Metanephros (tissue), 1 donor: ENCODE measurements around the gene COQ3. TPM values are rescaled to one million over a fixed set of nuclear protein-coding genes. Genes with fewer than 3 reads are reported as not detected.

Experiments
- total RNA-seq: library from RNA; depleted of rRNA; stranded (reverse); fragments of >200 nt; gene quantifications from one replicate; pipeline ENCODE4 v1.2.3, GENCODE V29; 2014

Gene COQ3, protein sequence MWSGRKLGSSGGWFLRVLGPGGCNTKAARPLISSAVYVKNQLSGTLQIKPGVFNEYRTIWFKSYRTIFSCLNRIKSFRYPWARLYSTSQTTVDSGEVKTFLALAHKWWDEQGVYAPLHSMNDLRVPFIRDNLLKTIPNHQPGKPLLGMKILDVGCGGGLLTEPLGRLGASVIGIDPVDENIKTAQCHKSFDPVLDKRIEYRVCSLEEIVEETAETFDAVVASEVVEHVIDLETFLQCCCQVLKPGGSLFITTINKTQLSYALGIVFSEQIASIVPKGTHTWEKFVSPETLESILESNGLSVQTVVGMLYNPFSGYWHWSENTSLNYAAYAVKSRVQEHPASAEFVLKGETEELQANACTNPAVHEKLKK
- 6.1 TPM for total RNA-seq

DNA sequence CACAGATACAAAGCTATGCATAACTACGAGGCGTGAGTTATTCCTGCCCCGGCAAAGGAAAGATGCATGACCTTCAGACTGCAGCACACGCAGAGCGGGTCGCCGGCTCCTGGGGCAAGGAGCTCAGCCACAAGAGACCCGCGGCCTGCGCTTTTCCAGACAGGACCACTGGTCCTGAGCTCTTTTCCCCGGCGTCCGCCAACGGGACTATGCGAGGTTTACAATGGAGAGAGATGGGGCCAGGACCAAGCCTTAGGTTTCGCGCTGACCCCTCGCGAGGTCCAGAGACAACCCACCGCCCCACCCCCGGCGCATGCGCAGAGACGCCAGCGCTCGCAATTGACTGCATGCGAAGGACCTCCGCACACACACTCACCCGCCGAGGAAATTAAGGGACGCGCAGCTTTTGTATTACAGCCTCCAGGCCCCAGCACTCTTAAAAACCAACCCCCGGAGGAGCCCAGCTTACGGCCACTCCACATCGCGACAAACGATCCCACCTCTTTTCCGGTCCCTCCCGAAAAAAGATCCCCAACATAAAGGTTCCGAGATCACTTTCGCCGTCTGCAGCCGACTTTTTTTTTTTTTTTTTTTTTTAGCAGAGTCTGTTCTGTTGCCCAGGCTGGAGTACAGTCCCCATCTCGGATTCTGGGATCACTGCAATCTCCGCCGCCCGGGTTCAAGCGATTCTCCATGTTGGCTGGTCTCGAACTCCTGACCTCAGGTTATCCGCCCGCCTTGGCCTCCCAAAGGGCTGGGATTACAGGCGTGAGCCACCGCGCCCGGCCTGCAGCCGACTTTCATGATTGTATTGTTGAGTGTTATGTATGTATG, at the start of gene COQ3:
COQ3 (minus strand) TSS at position 498 of the 834 bp plus-strand sequence; CDS start at position 482, 16 bp downstream.

GRCh38 chr6:99424761-99425646, 31.0 kb upstream of the COQ3 start, which contains the start of gene PNISR:
PNISR (minus strand) TSS chr6:99425308; CDS start chr6:99414659, 10,649 bp downstream.

GRCh38 chr6:99349171-99350141, 44.5 kb downstream of the COQ3 start, which contains the start of gene FAXC:
FAXC (minus strand) TSS chr6:99349674; CDS start chr6:99349372, 302 bp downstream.

Other genes starting within 250 kb of the COQ3 start
- 2.4 TPM for gene FAXC, start 44.5 kb downstream of the COQ3 start, total RNA-seq
- gene PNISR, start 31.1 kb upstream of the COQ3 start, total RNA-seq: 175 TPM
- gene USP45, start 121.2 kb upstream of the COQ3 start, total RNA-seq: 13.3 TPM
- gene CCNC, start 174.5 kb upstream of the COQ3 start, total RNA-seq: 45.7 TPM
- gene PRDM13, start 212.6 kb upstream of the COQ3 start, total RNA-seq: not detected